Gastrocnemius medialis (tissue), 4 donors: Measurements from ENCODE around the gene ZNF322. TPM values are rescaled to one million over a fixed set of nuclear protein-coding genes. Genes with fewer than 3 reads are reported as not detected.

Experiments used
- ATAC-seq, 2 donors: fragments of 150-250 bp; one replicate each; pipeline ENCODE4 v1.9.1; 2016
- DNase-seq, 2 donors: peaks; one replicate each; pipeline ENCODE4 v3.0.0-alpha.2; 2019
- H3K27ac ChIP-seq, 4 donors: fragments of 200-600 bp; sonication (generic); 1 replicate in 1 of 4; 2 replicates in 3 of 4; pipeline ENCODE4 v1.5.1; 2016 to 2018; ENCODE audit warnings: mild to moderate bottlenecking in 2 of 4, moderate library complexity in 1 of 4
- H3K27me3 ChIP-seq, 3 donors: fragments of 200-600 bp; sonication (generic) in 2 of 3; 1 replicate in 1 of 3; 2 replicates in 2 of 3; pipeline versions ENCODE4 v1.5.1 to v1.6.0; 2016 to 2019; ENCODE audit warnings: mild to moderate bottlenecking in 1 of 3, moderate library complexity in 1 of 3
- H3K36me3 ChIP-seq, 2 donors: fragments of 200-600 bp; sonication (generic) in 1 of 2; one replicate each; pipeline ENCODE4 v1.5.1; 2017 to 2018
- H3K4me1 ChIP-seq, 2 donors: fragments of 200-600 bp; sonication (generic) in 1 of 2; one replicate each; pipeline ENCODE4 v1.5.1; 2016 to 2017; ENCODE audit warnings: mild to moderate bottlenecking in 2 of 2
- H3K4me3 ChIP-seq, 4 donors: fragments of 200-600 bp; sonication (generic) in 3 of 4; 1 replicate in 1 of 4; 2 replicates in 3 of 4; pipeline ENCODE4 v1.5.1; 2016 to 2019; ENCODE audit warnings: mild to moderate bottlenecking in 2 of 4
- H3K9me3 ChIP-seq, 3 donors: fragments of 200-600 bp; sonication (generic) in 2 of 3; 1 replicate in 1 of 3; 2 replicates in 2 of 3; pipeline ENCODE4 v1.5.1; 2016 to 2019
- POLR2A ChIP-seq, 2 donors: fragments of 450-650 bp; IDR thresholded peaks; one replicate each; pipeline ENCODE4 v1.6.1; 2017; ENCODE audit warnings: antibody characterized with exemption in 2 of 2, mild to moderate bottlenecking in 2 of 2, moderate library complexity in 2 of 2
- in situ Hi-C, 4 donors: fragments of 200-750 bp; cut with MboI; loops; one replicate each; pipeline versions ENCODE4 v1.15.0 to v1.8.0; 2017; ENCODE audit warnings: low sequenced_read_pairs in 4 of 4
- intact Hi-C: fragments of 100-400 bp; cut with DNase I; formaldehyde crosslinking; loops from one replicate; pipeline ENCODE4 v1.15.1; 2023; ENCODE audit warnings: low total_unique reads
- total RNA-seq, 4 donors: library from RNA; depleted of rRNA; stranded (reverse); fragments of >200 nt; gene quantifications; one replicate each; pipeline versions ENCODE4 v1.1.0 to v1.2.3, GENCODE V29; 2016
- TF ChIP-seq, protein P1 (sequence below), 5 experiments: fragments of 450-650 bp in 3 of 5; fragments of 200-600 bp in 2 of 5; sonication (generic) in 2 of 5; IDR thresholded peaks in 4 of 5; conservative IDR thresholded peaks in 1 of 5; 1 replicate in 4 of 5; 2 replicates in 1 of 5; pipeline ENCODE4 v1.5.1; 2016 to 2019; ENCODE audit warnings: antibody characterized with exemption in 5 of 5, mild to moderate bottlenecking in 3 of 5, moderate library complexity in 3 of 5

The ZNF322 gene
- total RNA-seq, 4 donors from 2014 or later, result 5.1 to 10.8 (median 8.7) TPM

DNA sequence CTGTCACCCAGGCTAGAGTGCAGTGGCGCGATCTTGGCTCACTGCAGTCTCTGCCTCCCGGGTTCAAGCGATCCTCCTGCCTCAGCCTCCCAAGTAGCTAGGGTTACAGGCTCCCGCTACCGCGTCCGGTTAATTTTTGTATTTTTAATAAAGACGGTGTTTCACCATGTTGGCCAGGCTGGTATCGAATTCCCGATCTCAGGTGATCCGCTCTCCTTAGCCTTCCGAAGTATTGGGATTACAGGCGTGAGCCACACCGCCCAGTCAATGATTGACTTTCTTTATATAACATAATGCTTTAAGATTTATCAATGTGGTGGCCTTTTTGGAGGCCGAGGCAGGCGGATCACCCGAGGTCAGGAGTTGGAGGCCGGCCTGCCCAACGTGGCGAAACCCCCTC, 70.6 kb downstream of the ZNF322 start:
- ATAC-seq, result no peak
- Histone ChIP-seq H3K4me1 (no peaks in the 10 kb centered on the region), H3K36me3 (no peaks in the 10 kb centered on the region), H3K9me3 (no peaks in the 10 kb centered on the region), H3K4me3 (no peak overlapping the region), H3K27ac (no peak overlapping the region), H3K27me3 (peaks cover 17 to 40% (median 27%) of the 10 kb centered on the region in 3 donors)
- intact Hi-C loops (no loop called here), in situ Hi-C loops (loop anchor here in 1 of 4 donors (10.0 kb wide), 1 partner anchor 244 kb away; no protein-coding TSS in a partner anchor)
- DNase-seq, result no peak
- TF ChIP-seq POLR2A (IDR thresholded peaks at IDR 0.05), result no peak
- TF ChIP-seq, protein P1, sequence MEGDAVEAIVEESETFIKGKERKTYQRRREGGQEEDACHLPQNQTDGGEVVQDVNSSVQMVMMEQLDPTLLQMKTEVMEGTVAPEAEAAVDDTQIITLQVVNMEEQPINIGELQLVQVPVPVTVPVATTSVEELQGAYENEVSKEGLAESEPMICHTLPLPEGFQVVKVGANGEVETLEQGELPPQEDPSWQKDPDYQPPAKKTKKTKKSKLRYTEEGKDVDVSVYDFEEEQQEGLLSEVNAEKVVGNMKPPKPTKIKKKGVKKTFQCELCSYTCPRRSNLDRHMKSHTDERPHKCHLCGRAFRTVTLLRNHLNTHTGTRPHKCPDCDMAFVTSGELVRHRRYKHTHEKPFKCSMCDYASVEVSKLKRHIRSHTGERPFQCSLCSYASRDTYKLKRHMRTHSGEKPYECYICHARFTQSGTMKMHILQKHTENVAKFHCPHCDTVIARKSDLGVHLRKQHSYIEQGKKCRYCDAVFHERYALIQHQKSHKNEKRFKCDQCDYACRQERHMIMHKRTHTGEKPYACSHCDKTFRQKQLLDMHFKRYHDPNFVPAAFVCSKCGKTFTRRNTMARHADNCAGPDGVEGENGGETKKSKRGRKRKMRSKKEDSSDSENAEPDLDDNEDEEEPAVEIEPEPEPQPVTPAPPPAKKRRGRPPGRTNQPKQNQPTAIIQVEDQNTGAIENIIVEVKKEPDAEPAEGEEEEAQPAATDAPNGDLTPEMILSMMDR (IDR thresholded peaks at IDR 0.05 in 4 of 5, conservative IDR thresholded peaks at IDR 0.05 in 1 of 5), result no peak

Other genes with a start within 250 kb of the ZNF322 start
- gene BTN3A3, start 219.2 kb downstream of the ZNF322 start, total RNA-seq, result 1 to 10 TPM; 1.8 to 2.9 (median 2.6) TPM
- 1 to 10 TPM; 6.2 to 9.7 (median 8.1) TPM for gene BTN2A1, start 201.8 kb downstream of the ZNF322 start, total RNA-seq
- gene BTN1A1, start 159.4 kb downstream of the ZNF322 start, total RNA-seq, result not detected
- 10 to 100 TPM; 20.1 to 58.7 (median 28.4) TPM for gene HMGN4, start 121.4 kb downstream of the ZNF322 start, total RNA-seq
- 10 to 100 TPM in 1 of 4 donors, 1 to 10 TPM in 3; 7.1 to 13.2 (median 9.5) TPM for gene ABT1, start 62.8 kb downstream of the ZNF322 start, total RNA-seq